Thyroid gland (tissue), 4 donors: Measurements from ENCODE around the gene DNASE1L3.
A peak's percentile ranks its signal among the peaks of the same experiment; 100 is the strongest.

Experiments
- CTCF ChIP-seq, 6 experiments: fragments of 200-600 bp in 3 of 6; fragments of 450-650 bp in 3 of 6; sonication (generic) in 3 of 6; IDR thresholded peaks; one replicate each; pipeline ENCODE4 v1.5.1; 2016 to 2019; ENCODE audit warnings: antibody characterized with exemption in 6 of 6, mild to moderate bottlenecking in 2 of 6, inconsistent platforms in 1 of 6, moderate library complexity in 1 of 6
- POLR2A ChIP-seq, 2 donors: fragments of 450-650 bp; IDR thresholded peaks; one replicate each; pipeline ENCODE4 v1.6.1; 2017; ENCODE audit warnings: antibody characterized with exemption in 2 of 2, mild to moderate bottlenecking in 2 of 2, moderate library complexity in 1 of 2

- TF ChIP-seq CTCF (IDR thresholded peaks at IDR 0.05), result no peak
- TF ChIP-seq POLR2A (IDR thresholded peaks at IDR 0.05), result peak in 1 of 2 donors; percentile 11
Observed at GRCh38 chr3:58164199-58164879, 46.4 kb downstream of the DNASE1L3 start.
